Motor neuron (in vitro differentiated cells): ENCODE data around the gene FNDC3B. TPM values are rescaled to one million over a fixed set of nuclear protein-coding genes. Genes with fewer than 3 reads are reported as not detected.

Source experiments
- ATAC-seq, 8 experiments: fragments of 200-7000 bp; cut with Tn5 transposase; replicated peaks in 6 of 8; 2 replicates each; pipeline ENCODE4 v1.8.0; 2021; ENCODE audit warnings: mild to moderate bottlenecking in 8 of 8, moderate library complexity in 8 of 8
- H3K27ac ChIP-seq, 2 donors: fragments of 250-450 bp; sonication (Bioruptor Pico); 2 replicates each; pipeline ENCODE4 v1.9.0; 2021; ENCODE audit warnings: antibody characterized with exemption in 2 of 2, mild to moderate bottlenecking in 2 of 2, moderate library complexity in 1 of 2
- H3K4me1 ChIP-seq, 2 donors: fragments of 250-450 bp; sonication (Bioruptor Pico); replicated peaks in 1 of 2; 2 replicates each; pipeline ENCODE4 v1.6.1; 2021; ENCODE audit warnings: antibody characterized with exemption in 2 of 2, mild to moderate bottlenecking in 2 of 2, moderate library complexity in 1 of 2
- H3K4me3 ChIP-seq, 5 donors: fragments of 250-450 bp; sonication (Bioruptor Pico); 2 replicates each; pipeline ENCODE4 v1.9.0; 2021; ENCODE audit warnings: antibody characterized with exemption in 5 of 5, mild to moderate bottlenecking in 5 of 5, moderate library complexity in 4 of 5
- WGBS, 10 experiments: fragments of 450-650 bp; shearing (Covaris generic); methylation state at CpG; one replicate each; pipeline ENCODE4 v1.0.0; 2022; 5-methylcytosine and 5-hydroxymethylcytosine counted together
- in situ Hi-C, 9 experiments: fragments of 400-800 bp; cut with MboI; loops; one replicate each; pipeline ENCODE4 v1.15.0; 2021; ENCODE audit warnings: low sequenced_read_pairs in 9 of 9, low pct_unique_long_range_greater_than_20kb in 2 of 9; ENCODE audit not compliant: unreplicated experiment in 9 of 9
- total RNA-seq, 8 experiments: library from RNA; unstranded; fragments of 300-600 nt; gene quantifications; 2 replicates each; pipeline versions ENCODE4 v1.2.3 to v1.2.4, GENCODE V29; 2022

The FNDC3B gene
- total RNA-seq, 8 experiments from 2014 or later = 12.4 to 77.0 (median 36.6) TPM

GRCh38 chr3:172294223-172294806 lies 254.9 kb downstream of the FNDC3B start:
- in situ Hi-C loops = no loop called here
- H3K27ac ChIP-seq = no peak overlapping the region
- no peak overlapping the region for H3K4me3 ChIP-seq
- no peaks in the 10 kb centered on the region for H3K4me1 ChIP-seq
- 89 to 100% (median 100%) methylated on average over 1 to 6 of the region's 6 CpGs for WGBS, 10 experiments
- ATAC-seq = no peak

- in situ Hi-C loops = no loop called here
- H3K4me3 ChIP-seq = no peak overlapping the region
- no peak overlapping the region for H3K27ac ChIP-seq
- 85 to 100% (median 94%) methylated on average over 1 to 6 of the region's 9 CpGs for WGBS, 10 experiments
- no peak for ATAC-seq
- no peaks in the 10 kb centered on the region for H3K4me1 ChIP-seq
These were observed 257.0 kb downstream of the FNDC3B start for GRCh38 chr3:172296248-172296974.

GRCh38 chr3:172296975-172297332 lies 257.6 kb downstream of the FNDC3B start:
- WGBS, 10 experiments = 71 to 100% (median 100%) methylated on average over 1 to 2 of the region's 2 CpGs; no CpG with 5 or more reads in 4 of the 10 experiments
- Histone ChIP-seq H3K4me3 (no peak overlapping the region), H3K4me1 (no peaks in the 10 kb centered on the region), H3K27ac (no peak overlapping the region)
- ATAC-seq = no peak
- in situ Hi-C loops = no loop called here

GRCh38 chr3:172298247-172298646 lies 258.9 kb downstream of the FNDC3B start:
- no peaks in the 10 kb centered on the region for H3K4me1 ChIP-seq
- no peak overlapping the region for H3K4me3 ChIP-seq
- ATAC-seq = no peak
- in situ Hi-C loops = no loop called here
- 83 to 100% (median 99%) methylated on average over 1 to 3 of the region's 3 CpGs for WGBS, 10 experiments
- no peak overlapping the region for H3K27ac ChIP-seq

- in situ Hi-C loops = no loop called here
- 0 to 100% (median 46%) methylated on average over 1 to 2 of the region's 2 CpGs for WGBS, 10 experiments
- H3K27ac ChIP-seq = no peak overlapping the region
- no peak for ATAC-seq
- H3K4me3 ChIP-seq = no peak overlapping the region
- H3K4me1 ChIP-seq = no peaks in the 10 kb centered on the region
These were observed 260.8 kb downstream of the FNDC3B start for GRCh38 chr3:172300187-172300586.

- H3K27ac ChIP-seq = no peak overlapping the region
- no peak for ATAC-seq
- 6 to 87% (median 69%) methylated on average over 3 to 5 of the region's 5 CpGs; no CpG with 5 or more reads in 1 of the 10 experiments for WGBS, 10 experiments
- no peak overlapping the region for H3K4me3 ChIP-seq
- no peaks in the 10 kb centered on the region for H3K4me1 ChIP-seq
- in situ Hi-C loops = no loop called here
These were observed 261.5 kb downstream of the FNDC3B start for GRCh38 chr3:172300862-172301261.

GRCh38 chr3:172302203-172302602 lies 262.8 kb downstream of the FNDC3B start:
- Histone ChIP-seq H3K4me1 (no peaks in the 10 kb centered on the region), H3K4me3 (no peak overlapping the region), H3K27ac (no peak overlapping the region)
- in situ Hi-C loops = no loop called here
- WGBS, 10 experiments = 88 to 100% (median 100%) methylated on average over 1 to 2 of the region's 2 CpGs; no CpG with 5 or more reads in 2 of the 10 experiments
- peak in 1 of 8 experiments; percentile 21 for ATAC-seq

- Histone ChIP-seq H3K27ac (no peak overlapping the region), H3K4me1 (no peaks in the 10 kb centered on the region), H3K4me3 (no peak overlapping the region)
- in situ Hi-C loops = no loop called here
- 44 to 100% (median 97%) methylated on average over 2 to 4 of the region's 4 CpGs; no CpG with 5 or more reads in 1 of the 10 experiments for WGBS, 10 experiments
- ATAC-seq = no peak
These were observed 263.8 kb downstream of the FNDC3B start for GRCh38 chr3:172303181-172303580.

- no peak overlapping the region for H3K27ac ChIP-seq
- H3K4me1 ChIP-seq = no peaks in the 10 kb centered on the region
- 92 to 100% (median 100%) methylated on average over 1 to 4 of the region's 4 CpGs; no CpG with 5 or more reads in 3 of the 10 experiments for WGBS, 10 experiments
- H3K4me3 ChIP-seq = no peak overlapping the region
- in situ Hi-C loops = no loop called here
- no peak for ATAC-seq
These were observed 264.7 kb downstream of the FNDC3B start for GRCh38 chr3:172303941-172304558.

GRCh38 chr3:172305552-172305951 lies 266.2 kb downstream of the FNDC3B start:
- H3K27ac ChIP-seq = no peak overlapping the region
- H3K4me1 ChIP-seq = no peaks in the 10 kb centered on the region
- 67 to 100% (median 93%) methylated on average over 1 to 2 of the region's 2 CpGs; no CpG with 5 or more reads in 5 of the 10 experiments for WGBS, 10 experiments
- peak in 2 of 8 experiments; percentile 92 to 96 for ATAC-seq
- H3K4me3 ChIP-seq = no peak overlapping the region
- in situ Hi-C loops = no loop called here

GRCh38 chr3:172305974-172306373 lies 266.6 kb downstream of the FNDC3B start:
- Histone ChIP-seq H3K27ac (no peak overlapping the region), H3K4me1 (no peaks in the 10 kb centered on the region), H3K4me3 (no peak overlapping the region)
- no peak for ATAC-seq
- WGBS, 10 experiments = 62 to 100% (median 86%) methylated on average over 1 to 2 of the region's 2 CpGs; no CpG with 5 or more reads in 1 of the 10 experiments
- in situ Hi-C loops = no loop called here

GRCh38 chr3:172307141-172307560 lies 267.8 kb downstream of the FNDC3B start:
- Histone ChIP-seq H3K4me3 (no peak overlapping the region), H3K4me1 (no peaks in the 10 kb centered on the region), H3K27ac (no peak overlapping the region)
- in situ Hi-C loops = no loop called here
- WGBS, 10 experiments = 0 to 100% (median 88%) methylated on average over 1 to 4 of the region's 5 CpGs; no CpG with 5 or more reads in 4 of the 10 experiments
- peak in 2 of 8 experiments; percentile 17 to 75 for ATAC-seq

GRCh38 chr3:172309059-172309458 lies 269.7 kb downstream of the FNDC3B start:
- in situ Hi-C loops = no loop called here
- H3K27ac ChIP-seq = no peak overlapping the region
- 0 to 100% (median 75%) methylated on average over 1 to 3 of the region's 3 CpGs for WGBS, 10 experiments
- no peak for ATAC-seq
- no peak overlapping the region for H3K4me3 ChIP-seq
- no peaks in the 10 kb centered on the region for H3K4me1 ChIP-seq
